Thyroid gland (tissue), 4 donors: Measurements from ENCODE around the gene TTC9B.
A peak's percentile ranks its signal among the peaks of the same experiment; 100 is the strongest.

Experiments
- POLR2A ChIP-seq, 2 donors: fragments of 450-650 bp; IDR thresholded peaks; one replicate each; pipeline ENCODE4 v1.6.1; 2017; ENCODE audit warnings: antibody characterized with exemption in 2 of 2, mild to moderate bottlenecking in 2 of 2, moderate library complexity in 1 of 2
- TF ChIP-seq, protein P1 (sequence below), 6 experiments: fragments of 200-600 bp in 3 of 6; fragments of 450-650 bp in 3 of 6; sonication (generic) in 3 of 6; IDR thresholded peaks; one replicate each; pipeline ENCODE4 v1.5.1; 2016 to 2019; ENCODE audit warnings: antibody characterized with exemption in 6 of 6, mild to moderate bottlenecking in 2 of 6, inconsistent platforms in 1 of 6, moderate library complexity in 1 of 6

GRCh38 chr19:40217027-40217810, 965 bp downstream of the TTC9B start:
- TF ChIP-seq, protein P1, sequence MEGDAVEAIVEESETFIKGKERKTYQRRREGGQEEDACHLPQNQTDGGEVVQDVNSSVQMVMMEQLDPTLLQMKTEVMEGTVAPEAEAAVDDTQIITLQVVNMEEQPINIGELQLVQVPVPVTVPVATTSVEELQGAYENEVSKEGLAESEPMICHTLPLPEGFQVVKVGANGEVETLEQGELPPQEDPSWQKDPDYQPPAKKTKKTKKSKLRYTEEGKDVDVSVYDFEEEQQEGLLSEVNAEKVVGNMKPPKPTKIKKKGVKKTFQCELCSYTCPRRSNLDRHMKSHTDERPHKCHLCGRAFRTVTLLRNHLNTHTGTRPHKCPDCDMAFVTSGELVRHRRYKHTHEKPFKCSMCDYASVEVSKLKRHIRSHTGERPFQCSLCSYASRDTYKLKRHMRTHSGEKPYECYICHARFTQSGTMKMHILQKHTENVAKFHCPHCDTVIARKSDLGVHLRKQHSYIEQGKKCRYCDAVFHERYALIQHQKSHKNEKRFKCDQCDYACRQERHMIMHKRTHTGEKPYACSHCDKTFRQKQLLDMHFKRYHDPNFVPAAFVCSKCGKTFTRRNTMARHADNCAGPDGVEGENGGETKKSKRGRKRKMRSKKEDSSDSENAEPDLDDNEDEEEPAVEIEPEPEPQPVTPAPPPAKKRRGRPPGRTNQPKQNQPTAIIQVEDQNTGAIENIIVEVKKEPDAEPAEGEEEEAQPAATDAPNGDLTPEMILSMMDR (IDR thresholded peaks at IDR 0.05), result peak in 4 of 6 experiments; percentile 24 to 43 (median 34)
- TF ChIP-seq POLR2A (IDR thresholded peaks at IDR 0.05), result peak in 1 of 2 donors; percentile 17
